T-helper 1 cell (primary cell): Measurements from ENCODE around the gene MMP11.

Experiments
- DNase-seq, 5 donors: peaks; one replicate each; pipeline ENCODE4 v3.0.0-alpha.2; 2012 to 2020

Gene MMP11

GRCh38 chr22:23831781-23832180 lies 59.1 kb downstream of the MMP11 start:
- DNase-seq = no peak

GRCh38 chr22:23832226-23833016 lies 59.8 kb downstream of the MMP11 start:
- no peak for DNase-seq

- DNase-seq = no peak
These were observed 60.5 kb downstream of the MMP11 start for GRCh38 chr22:23833017-23833751.
